Astrocyte of the spinal cord (primary cell): Measurements from ENCODE around the gene TMEM126B.

ENCODE experiments used
- DNase-seq: peaks from one replicate; pipeline ENCODE4 v3.0.0; 2011; ENCODE audit warnings: low read depth, low spot score
- H3K4me3 ChIP-seq: 2 replicates; pipeline ENCODE4 v1.5.1; 2011; ENCODE audit warnings: low read depth, mild to moderate bottlenecking, low read length, moderate library complexity
- CTCF ChIP-seq: IDR thresholded peaks from 2 replicates; pipeline ENCODE4 v1.5.1; 2012; ENCODE audit warnings: low read depth, mild to moderate bottlenecking, low read length, inconsistent platforms
- in situ Hi-C: cut with HindIII; loops from 2 replicates; pipeline ENCODE4 v1.10.0; 2017; ENCODE audit warnings: low sequenced_read_pairs

Gene TMEM126B

GRCh38 chr11:85627998-85628770, at the start of gene TMEM126B:
Gene TMEM126B (plus strand): TSS chr11:85628593. CDS start chr11:85628608, 15 bp downstream.
- in situ Hi-C loops, result no loop called here
- peak; percentile 99 for DNase-seq
- H3K4me3 ChIP-seq, result peak within 1 kb of the TSS; percentile 84
- TF ChIP-seq CTCF, result no peak

- TF ChIP-seq CTCF, result no peak
- no peak for DNase-seq
- no peak overlapping the region for H3K4me3 ChIP-seq
- in situ Hi-C loops, result no loop called here
Observed at GRCh38 chr11:85582111-85582510, 46.3 kb upstream of the TMEM126B start.

GRCh38 chr11:85589373-85589772, 39.0 kb upstream of the TMEM126B start:
- in situ Hi-C loops, result no loop called here
- no peak for TF ChIP-seq CTCF
- no peak overlapping the region for H3K4me3 ChIP-seq
- no peak for DNase-seq

GRCh38 chr11:85590848-85591483, 37.4 kb upstream of the TMEM126B start:
- DNase-seq, result peak; percentile 31
- no peak overlapping the region for H3K4me3 ChIP-seq
- in situ Hi-C loops, result no loop called here
- peak; percentile 11 for TF ChIP-seq CTCF

- DNase-seq, result peak; percentile 51
- peak; percentile 49 for TF ChIP-seq CTCF
- no peak overlapping the region for H3K4me3 ChIP-seq
- in situ Hi-C loops, result no loop called here
Observed at GRCh38 chr11:85595285-85595884, 33.0 kb upstream of the TMEM126B start.

- in situ Hi-C loops, result no loop called here
- no peak for TF ChIP-seq CTCF
Observed at GRCh38 chr11:85596886-85597285, 31.5 kb upstream of the TMEM126B start.

More at GRCh38 chr11:85596886-85597285, 31.5 kb upstream of the TMEM126B start:
- no peak for DNase-seq
- H3K4me3 ChIP-seq, result no peak overlapping the region
